Measurements from ENCODE around the gene GGT5.
"Not testable (repeated sequence)": the region's sequence is repeated elsewhere in the genome, so short reads cannot be mapped to it uniquely, and the experiment has no call there.

GGT5 gene

DNA sequence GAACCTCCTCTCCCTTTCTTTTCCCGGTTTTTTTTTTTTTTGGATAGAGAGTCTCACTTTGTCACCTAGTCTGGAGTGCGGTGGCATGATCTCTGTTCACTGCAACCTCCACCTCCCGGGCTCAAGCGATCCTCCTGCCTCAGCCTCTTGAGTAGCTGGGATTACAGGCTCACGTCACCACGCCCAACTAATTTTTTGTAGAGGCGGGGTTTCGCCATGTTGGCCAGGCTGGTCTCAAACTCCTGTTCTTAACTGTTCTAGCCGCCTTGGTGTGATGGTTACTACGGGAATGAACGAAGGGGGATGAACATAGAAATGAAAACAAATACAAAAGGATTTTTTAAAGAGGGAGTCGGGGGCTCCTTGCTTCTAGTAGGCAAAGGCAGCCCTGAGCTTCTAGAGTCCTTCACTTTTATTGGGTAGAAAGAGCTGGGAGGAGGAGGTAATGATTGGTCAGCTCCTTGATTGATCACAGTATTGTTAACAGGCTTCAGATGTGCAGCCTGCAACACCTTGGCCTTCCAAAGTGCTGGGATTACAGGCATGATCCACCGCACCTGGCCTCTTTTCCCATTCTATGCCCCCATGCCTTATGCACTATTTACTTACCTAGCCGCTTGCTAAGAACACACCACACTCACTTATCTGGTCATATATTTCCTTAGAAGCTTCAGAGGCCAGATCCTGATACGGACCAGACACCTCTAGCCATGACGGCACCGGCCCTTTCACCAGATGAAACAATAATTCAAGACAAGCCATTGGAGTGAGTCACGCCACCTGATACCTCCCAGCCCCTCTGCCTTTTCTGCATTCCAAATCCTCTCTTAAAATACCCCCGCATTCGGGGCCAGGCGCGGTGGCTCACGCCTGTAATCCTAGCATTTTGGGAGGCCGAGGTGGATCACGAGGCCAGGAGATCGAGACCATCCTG is 42.9 kb downstream of the GGT5 start:
- DNase-seq, result no peak

GRCh38 chr22:24200619-24201212 is 44.2 kb downstream of the GGT5 start:
- DNase-seq, result no peak

- no peak for DNase-seq
Observed at GRCh38 chr22:24198682-24199052, 46.2 kb downstream of the GGT5 start.

GRCh38 chr22:24191893-24192292 is 53.0 kb downstream of the GGT5 start:
- no peak for DNase-seq

DNA sequence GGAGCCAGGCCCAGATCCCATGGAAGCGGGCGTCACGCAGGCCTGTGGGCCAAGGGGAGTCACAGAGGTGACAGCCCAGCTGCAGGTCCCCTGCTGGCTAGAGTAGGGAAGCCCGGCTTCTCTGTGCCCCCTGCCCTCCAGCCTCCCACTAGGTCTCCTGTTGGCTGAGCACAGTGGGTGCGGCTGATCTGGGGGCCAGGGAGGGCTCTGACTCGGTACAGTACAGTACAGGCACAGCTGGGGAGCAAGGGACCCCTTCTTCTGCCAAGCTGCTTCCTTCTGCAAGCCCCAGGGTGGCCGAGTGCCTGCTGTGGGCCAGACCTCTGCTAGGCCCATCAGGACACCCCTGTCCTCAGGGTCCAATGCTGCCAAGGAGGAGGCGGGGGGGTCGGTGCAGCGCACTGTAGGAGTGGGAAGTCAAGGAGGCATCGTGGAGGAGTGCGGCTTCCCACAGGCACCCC is 53.5 kb downstream of the GGT5 start:
- no peak for DNase-seq

GRCh38 chr22:24190596-24191208 is 54.2 kb downstream of the GGT5 start:
- no peak for DNase-seq

DNA sequence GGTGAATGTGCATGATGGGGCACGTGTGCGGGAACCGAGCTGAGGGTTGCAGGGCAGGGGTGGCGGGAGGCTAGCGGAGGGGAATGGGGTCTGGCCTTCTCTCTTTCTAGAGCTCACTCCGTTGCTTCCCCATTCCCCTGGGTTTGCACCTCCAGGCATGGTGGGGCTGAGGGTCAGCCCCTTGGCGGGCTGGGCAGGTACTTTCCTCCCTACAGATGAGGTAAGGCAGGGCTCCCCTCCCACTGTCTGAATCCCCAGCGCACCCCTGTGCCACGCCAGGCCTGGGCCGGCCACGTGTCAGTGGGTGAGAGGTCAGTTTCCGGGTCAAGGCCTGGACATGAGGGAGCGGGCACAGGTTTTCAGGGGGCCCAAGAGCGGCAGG is 54.7 kb downstream of the GGT5 start:
- no peak for DNase-seq

DNA sequence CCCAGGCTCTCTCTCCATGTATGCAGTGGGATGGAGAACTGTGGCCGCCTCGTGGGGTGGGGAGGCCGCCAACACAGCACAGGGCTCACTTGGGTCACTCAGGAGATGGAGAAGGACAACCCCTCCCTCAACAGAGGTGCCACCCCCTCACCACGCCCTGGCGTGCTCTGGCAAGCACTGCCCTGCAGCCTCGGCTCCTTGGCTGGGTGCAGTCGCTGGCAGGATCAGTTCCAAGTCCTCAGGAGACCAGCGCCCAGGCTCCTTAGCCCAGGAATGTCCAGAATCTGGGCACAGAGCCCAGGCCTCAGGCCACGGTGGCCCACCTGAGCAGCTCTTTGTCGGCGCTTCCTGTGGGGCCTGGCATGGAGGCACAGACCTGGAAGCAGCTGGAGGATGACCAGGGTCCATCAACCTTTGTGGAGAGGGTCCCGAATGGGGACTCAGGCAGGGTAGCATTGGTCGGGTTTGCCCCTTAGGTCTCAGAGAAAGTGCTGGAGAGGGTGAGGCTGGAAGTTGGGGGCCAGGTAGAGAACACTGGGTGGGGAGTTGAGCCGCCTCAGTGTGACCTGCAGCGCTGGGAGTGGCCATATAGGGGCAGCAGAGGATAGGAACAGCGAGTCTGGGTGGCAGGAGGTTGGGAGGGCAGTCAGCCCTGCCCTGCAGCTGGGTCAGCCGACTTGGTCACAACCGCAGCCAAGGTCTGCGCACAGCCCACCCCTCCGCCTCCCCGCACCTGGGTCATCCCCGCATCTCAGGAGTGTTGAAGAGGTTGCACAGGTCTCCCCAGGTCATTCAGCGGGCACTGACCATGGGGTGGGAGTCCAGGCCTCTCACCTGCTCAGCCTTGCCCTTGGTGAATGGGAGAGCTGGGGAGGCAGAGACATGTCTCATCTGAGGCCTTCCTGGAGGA is 55.4 kb downstream of the GGT5 start:
- no peak for DNase-seq

GRCh38 chr22:24188705-24189248 is 56.1 kb downstream of the GGT5 start:
- DNase-seq, result no peak

DNA sequence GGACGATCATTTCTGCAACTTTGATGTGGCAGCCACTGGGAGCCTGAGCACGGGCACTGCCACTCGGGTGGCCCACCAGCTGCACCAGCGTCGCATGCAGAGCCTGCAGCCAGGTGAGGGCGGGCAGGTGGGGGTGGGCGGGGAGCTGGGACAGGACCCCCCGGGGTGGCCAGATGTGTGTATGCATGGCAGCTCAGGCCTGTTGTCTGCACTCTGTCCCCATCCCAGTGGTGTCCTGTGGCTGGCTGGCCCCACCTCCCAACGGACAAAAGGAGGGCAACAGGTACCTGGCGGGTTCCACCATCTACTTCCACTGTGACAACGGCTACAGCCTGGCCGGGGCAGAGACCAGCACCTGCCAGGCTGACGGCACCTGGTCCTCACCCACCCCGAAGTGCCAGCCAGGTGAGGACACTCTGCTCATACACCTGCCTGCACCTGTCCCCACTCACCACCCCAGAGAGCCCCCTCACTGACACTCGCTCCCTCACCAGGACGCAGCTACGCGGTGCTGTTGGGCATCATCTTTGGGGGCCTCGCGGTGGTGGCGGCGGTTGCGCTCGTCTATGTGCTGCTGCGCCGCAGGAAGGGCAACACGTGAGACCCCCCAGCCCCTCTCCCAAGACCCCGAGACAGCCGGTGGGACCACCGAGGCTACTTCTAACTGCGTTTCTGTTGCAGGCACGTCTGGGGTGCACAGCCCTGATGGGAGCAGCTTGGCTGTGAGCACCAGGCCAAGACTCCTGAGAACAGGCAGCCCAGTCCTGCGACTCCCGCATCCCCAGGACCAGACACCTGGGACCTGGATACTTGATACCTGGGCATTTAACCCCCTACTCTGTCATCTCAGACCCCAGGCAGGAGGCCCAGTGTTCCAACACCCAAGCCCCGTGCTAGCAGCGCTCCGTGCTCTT is 56.9 kb downstream of the GGT5 start:
- DNase-seq, result no peak

GRCh38 chr22:24186892-24187670 is 57.8 kb downstream of the GGT5 start:
- DNase-seq, result no peak

GRCh38 chr22:24186352-24186740 is 58.5 kb downstream of the GGT5 start:
- no peak for DNase-seq

- no peak for DNase-seq
Observed at GRCh38 chr22:24185501-24186351, 59.2 kb downstream of the GGT5 start.

DNA sequence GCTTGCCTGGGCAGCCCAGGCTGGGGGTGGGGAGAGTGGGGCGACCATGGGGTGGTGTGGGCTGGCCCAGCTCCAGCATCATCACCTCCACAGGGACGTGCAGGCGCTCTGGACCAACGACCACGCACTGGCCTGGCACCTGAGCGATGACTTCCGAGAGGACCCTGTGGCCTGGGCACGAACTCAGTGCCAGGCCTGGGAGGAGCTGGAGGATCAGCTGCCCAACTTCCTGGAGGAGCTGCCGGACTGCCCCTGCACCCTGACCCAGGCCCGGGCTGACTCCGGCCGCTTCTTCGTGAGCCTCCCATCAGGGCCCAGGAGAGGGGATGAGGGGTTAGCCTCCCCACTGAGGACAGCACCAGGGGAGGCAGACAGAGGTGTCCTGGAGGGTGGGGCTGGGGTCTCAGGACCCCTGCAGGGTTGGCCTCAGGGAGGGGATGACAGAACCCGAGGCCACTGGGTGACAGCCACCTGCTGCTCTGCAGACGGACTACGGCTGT is 59.8 kb downstream of the GGT5 start:
- DNase-seq, result no peak

DNA sequence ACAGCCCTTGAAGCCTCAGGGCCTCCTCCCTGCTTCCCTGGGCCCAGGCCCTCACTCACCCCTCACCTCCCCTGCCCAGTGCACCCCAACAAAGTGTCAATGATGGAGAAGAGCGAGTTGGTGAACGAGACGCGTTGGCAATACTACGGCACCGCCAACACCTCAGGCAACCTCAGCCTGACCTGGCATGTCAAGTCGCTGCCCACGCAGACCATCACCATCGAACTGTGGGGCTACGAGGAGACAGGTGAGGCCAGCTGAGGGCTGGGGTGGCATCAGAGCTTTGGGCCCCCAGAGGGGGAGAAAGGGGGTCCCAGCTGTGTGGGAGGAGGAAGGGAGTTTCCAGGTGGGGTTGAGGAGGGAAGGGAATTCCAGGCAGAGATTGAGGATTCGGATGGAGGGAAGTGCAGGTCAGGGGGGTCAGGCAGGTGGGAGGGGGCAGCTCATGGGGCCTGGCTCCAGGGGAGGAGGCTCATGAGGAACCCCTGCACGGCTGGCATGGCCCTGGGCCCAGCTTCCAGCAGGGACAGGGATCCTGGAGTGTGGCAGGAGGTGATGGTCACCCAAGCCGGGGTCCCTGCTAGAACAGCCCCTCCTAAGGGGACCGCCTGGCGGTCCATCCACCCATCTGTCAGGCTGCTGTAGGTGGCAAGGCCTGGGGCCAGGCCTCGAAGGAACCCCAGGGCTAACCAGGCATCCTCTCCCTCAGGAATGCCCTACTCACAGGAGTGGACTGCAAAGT is 60.7 kb downstream of the GGT5 start:
- no peak for DNase-seq

DNA sequence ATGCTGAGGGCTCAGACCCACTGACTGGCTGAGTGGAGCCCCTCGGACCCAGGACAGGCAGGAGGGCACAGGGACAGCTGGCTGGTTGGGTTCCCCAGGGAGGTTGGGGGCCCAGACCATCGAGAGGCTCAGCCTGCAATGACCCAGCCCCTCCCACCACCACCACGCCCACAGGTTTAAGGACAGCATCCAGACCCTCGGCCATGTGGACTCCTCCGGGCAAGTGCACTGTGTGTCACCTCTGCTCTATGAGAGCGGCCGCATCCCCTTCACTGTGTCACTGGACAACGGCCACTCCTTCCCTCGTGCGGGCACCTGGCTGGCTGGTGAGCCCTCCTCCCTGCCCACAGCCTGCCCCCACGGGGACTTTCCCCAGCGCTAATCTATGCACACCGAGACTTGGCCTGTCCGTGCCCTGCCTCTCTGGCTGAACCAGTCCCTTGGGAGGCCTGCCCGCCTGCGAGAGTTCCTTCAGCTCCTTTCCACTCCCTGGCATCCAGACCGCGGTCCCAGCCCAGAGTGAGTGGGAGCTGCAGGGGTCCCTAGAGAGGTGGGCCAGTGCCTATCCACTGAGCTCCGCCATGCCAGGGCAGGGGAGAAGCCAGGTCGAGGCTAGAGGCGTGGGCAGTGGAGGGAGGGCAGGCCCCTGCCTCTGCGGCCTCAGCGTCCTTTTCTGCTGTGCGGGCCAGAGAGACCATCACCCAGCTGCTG is 61.4 kb downstream of the GGT5 start:
- DNase-seq, result no peak

- not testable (repeated sequence) for DNase-seq
Observed at GRCh38 chr22:24182900-24183246, 62.0 kb downstream of the GGT5 start.

All from NCI-H748 treated with DMSO at 0.1 percent for 48 hours (cell line).